ENCODE data around the gene GNAT1.

- TF ChIP-seq POLR2AphosphoS5 (IDR thresholded peaks at IDR 0.05; ENCODE audit: low read depth, low read length) (no peak), POLR2A (IDR thresholded peaks at IDR 0.05; ENCODE audit: low read depth, low read length) (no peak)
Observed at GRCh38 chr3:50147447-50147846, 44.0 kb upstream of the GNAT1 start.
